Liver (tissue), 9 donors: Measurements from ENCODE around the gene DLL4. TPM values are rescaled to one million over a fixed set of nuclear protein-coding genes. Genes with fewer than 3 reads are reported as not detected.

ENCODE experiments used
- DNase-seq: peaks from one replicate; pipeline ENCODE4 v3.0.0-alpha.2; 2017; ENCODE audit warnings: low spot score
- H3K27ac ChIP-seq, 2 donors: one replicate each; pipeline ENCODE4 v1.7.0; 2013; ENCODE audit warnings: inconsistent platforms in 2 of 2, low read length in 2 of 2, control low read depth in 1 of 2, low read depth in 1 of 2, mild to moderate bottlenecking in 1 of 2
- H3K27me3 ChIP-seq, 4 donors: one replicate each; pipeline versions ENCODE4 v1.6.1 to v1.7.0; 2013; ENCODE audit warnings: low read length in 3 of 4, inconsistent platforms in 1 of 4, mild to moderate bottlenecking in 1 of 4, moderate library complexity in 1 of 4; ENCODE audit not compliant: control insufficient read depth in 4 of 4, insufficient read depth in 4 of 4
- H3K36me3 ChIP-seq, 4 donors: one replicate each; pipeline versions ENCODE4 v1.6.1 to v1.7.0; 2013; ENCODE audit warnings: low read length in 3 of 4, mild to moderate bottlenecking in 3 of 4, low read depth in 1 of 4, moderate library complexity in 1 of 4; ENCODE audit not compliant: control insufficient read depth in 4 of 4, insufficient read depth in 3 of 4
- H3K4me1 ChIP-seq, 4 donors: one replicate each; pipeline versions ENCODE4 v1.6.1 to v1.7.0; 2013; ENCODE audit warnings: low read length in 3 of 4, mild to moderate bottlenecking in 3 of 4, moderate library complexity in 1 of 4; ENCODE audit not compliant: control insufficient read depth in 4 of 4, insufficient read depth in 4 of 4
- H3K4me3 ChIP-seq, 3 donors: one replicate each; pipeline versions ENCODE4 v1.6.1 to v1.7.0; 2013; ENCODE audit warnings: low read length in 3 of 3, control low read depth in 1 of 3, low read depth in 1 of 3, mild to moderate bottlenecking in 1 of 3
- H3K9ac ChIP-seq, 2 donors: one replicate each; pipeline ENCODE4 v1.7.0; 2013; ENCODE audit warnings: low read length in 2 of 2, mild to moderate bottlenecking in 2 of 2, moderate library complexity in 2 of 2, control low read depth in 1 of 2, low read depth in 1 of 2
- H3K9me3 ChIP-seq, 4 donors: one replicate each; pipeline versions ENCODE4 v1.6.1 to v1.7.0; 2013; ENCODE audit warnings: low read length in 3 of 4; ENCODE audit not compliant: control insufficient read depth in 4 of 4
- EGR1 ChIP-seq, 2 donors: IDR thresholded peaks; 2 replicates each; pipeline ENCODE4 v1.6.1; 2016 to 2018; ENCODE audit warnings: antibody characterized with exemption in 2 of 2, low read depth in 2 of 2
- FOXA1 ChIP-seq: IDR thresholded peaks from 2 replicates; pipeline ENCODE4 v1.6.1; 2016; ENCODE audit warnings: antibody characterized with exemption
- FOXA2 ChIP-seq: IDR thresholded peaks from 2 replicates; pipeline ENCODE4 v1.6.1; 2016; ENCODE audit warnings: antibody characterized with exemption
- GABPA ChIP-seq, 2 donors: IDR thresholded peaks in 1 of 2; conservative IDR thresholded peaks in 1 of 2; 2 replicates each; pipeline ENCODE4 v1.6.1; 2016; ENCODE audit warnings: antibody characterized with exemption in 2 of 2, mild to moderate bottlenecking in 1 of 2, moderate library complexity in 1 of 2
- HNF4A ChIP-seq, 2 donors: conservative IDR thresholded peaks; 2 replicates each; pipeline ENCODE4 v1.6.1; 2016; ENCODE audit warnings: antibody characterized with exemption in 2 of 2, mild to moderate bottlenecking in 2 of 2
- HNF4G ChIP-seq: IDR thresholded peaks from 2 replicates; pipeline ENCODE4 v1.6.1; 2016; ENCODE audit warnings: antibody characterized with exemption
- JUND ChIP-seq, 2 donors: IDR thresholded peaks; 2 replicates each; pipeline ENCODE4 v1.6.1; 2016; ENCODE audit warnings: antibody characterized with exemption in 2 of 2
- NR2F2 ChIP-seq: IDR thresholded peaks from 2 replicates; pipeline ENCODE4 v1.6.1; 2016; ENCODE audit warnings: antibody characterized with exemption
- RAD21 ChIP-seq, 2 donors: IDR thresholded peaks; 2 replicates each; pipeline ENCODE4 v1.6.1; 2016; ENCODE audit warnings: antibody characterized with exemption in 2 of 2, mild to moderate bottlenecking in 2 of 2
- REST ChIP-seq: IDR thresholded peaks from 2 replicates; pipeline ENCODE4 v1.6.1; 2016; ENCODE audit warnings: antibody characterized with exemption, mild to moderate bottlenecking
- RXRA ChIP-seq, 2 donors: IDR thresholded peaks; 2 replicates each; pipeline ENCODE4 v1.6.1; 2017 to 2018; ENCODE audit warnings: antibody characterized with exemption in 2 of 2, mild to moderate bottlenecking in 1 of 2
- TAF1 ChIP-seq: conservative IDR thresholded peaks from 2 replicates; pipeline ENCODE4 v1.6.1; 2016; ENCODE audit warnings: antibody characterized with exemption, mild to moderate bottlenecking
- YY1 ChIP-seq: IDR thresholded peaks from 2 replicates; pipeline ENCODE4 v1.6.1; 2016; ENCODE audit warnings: antibody characterized with exemption, mild to moderate bottlenecking
- WGBS: extraction: QIAGEN DNeasy Blood & Tissue Kit; methylation state at CpG from one replicate; pipeline ENCODE4 v1.1.7; 2013; 5-methylcytosine and 5-hydroxymethylcytosine counted together
- polyA plus RNA-seq, 2 donors: library from polyadenylated mRNA; stranded (reverse) in 1 of 2; unstranded in 1 of 2; fragments of 200-250 nt in 1 of 2; fragments of >200 nt in 1 of 2; fragmentation: Nextera tagmentation in 1 of 2; extraction: Ambion mirVana in 1 of 2; gene quantifications; one replicate each; pipeline versions ENCODE4 v1.2.1 to v1.2.3, GENCODE V29; 2013 to 2015
- total RNA-seq, 2 donors: library from RNA; depleted of rRNA; stranded (reverse); fragments of >200 nt; gene quantifications; one replicate each; pipeline ENCODE4 v1.2.3, GENCODE V29; 2014
- TF ChIP-seq, protein P1 (sequence below): fragments of 150-350 bp; IDR thresholded peaks from 2 replicates; pipeline ENCODE4 v1.5.1; 2017; ENCODE audit warnings: improper control_type of control experiment, low read depth, low read length; ENCODE audit not compliant: missing input control
- TF ChIP-seq, protein P2 (sequence below): IDR thresholded peaks from 2 replicates; pipeline ENCODE4 v1.6.1; 2016; ENCODE audit warnings: antibody characterized with exemption
- TF ChIP-seq, protein P3 (sequence below): IDR thresholded peaks from 2 replicates; pipeline ENCODE4 v1.6.1; 2016; ENCODE audit warnings: antibody characterized with exemption
- TF ChIP-seq, protein P4 (sequence below): IDR thresholded peaks from 2 replicates; pipeline ENCODE4 v1.6.1; 2016; ENCODE audit warnings: antibody characterized with exemption
- donor health status: healthy.
- donor health status: healthy.
- donor health status: healthy.
- donor health status: healthy.
- donor health status: healthy.

Gene DLL4
- total and polyA plus RNA-seq, 4 donors, result 2.1 to 3.8 (median 3.0) TPM

DNA sequence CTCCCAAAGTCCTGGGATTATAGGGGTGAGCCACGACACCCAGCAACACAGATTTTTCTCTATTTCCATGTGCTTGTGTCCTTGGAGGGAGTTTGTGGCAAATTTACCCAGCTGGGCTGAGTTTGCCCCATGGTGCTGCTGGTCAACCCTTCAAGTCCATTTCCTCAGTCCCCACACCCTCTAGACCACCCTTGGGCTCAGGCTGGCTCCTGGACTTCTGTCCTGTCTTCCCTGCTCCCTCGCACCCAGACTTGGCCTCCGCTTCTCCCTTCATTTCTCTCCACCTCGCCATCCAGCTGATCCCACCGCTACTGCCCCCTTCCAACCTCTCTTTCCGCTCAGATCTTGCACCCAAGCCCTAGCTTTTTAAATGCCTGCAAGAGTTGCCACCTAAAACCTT is 47.8 kb upstream of the DLL4 start (continued):
- TF ChIP-seq REST (no peak), EGR1 (IDR thresholded peaks at IDR 0.05; ENCODE audit: low read depth in 2 of 2) (no peak), JUND (IDR thresholded peaks at IDR 0.05) (no peak), TAF1 (no peak), FOXA1 (no peak), FOXA2 (no peak), RAD21 (IDR thresholded peaks at IDR 0.05) (no peak), NR2F2 (no peak)
- TF ChIP-seq, protein P1, sequence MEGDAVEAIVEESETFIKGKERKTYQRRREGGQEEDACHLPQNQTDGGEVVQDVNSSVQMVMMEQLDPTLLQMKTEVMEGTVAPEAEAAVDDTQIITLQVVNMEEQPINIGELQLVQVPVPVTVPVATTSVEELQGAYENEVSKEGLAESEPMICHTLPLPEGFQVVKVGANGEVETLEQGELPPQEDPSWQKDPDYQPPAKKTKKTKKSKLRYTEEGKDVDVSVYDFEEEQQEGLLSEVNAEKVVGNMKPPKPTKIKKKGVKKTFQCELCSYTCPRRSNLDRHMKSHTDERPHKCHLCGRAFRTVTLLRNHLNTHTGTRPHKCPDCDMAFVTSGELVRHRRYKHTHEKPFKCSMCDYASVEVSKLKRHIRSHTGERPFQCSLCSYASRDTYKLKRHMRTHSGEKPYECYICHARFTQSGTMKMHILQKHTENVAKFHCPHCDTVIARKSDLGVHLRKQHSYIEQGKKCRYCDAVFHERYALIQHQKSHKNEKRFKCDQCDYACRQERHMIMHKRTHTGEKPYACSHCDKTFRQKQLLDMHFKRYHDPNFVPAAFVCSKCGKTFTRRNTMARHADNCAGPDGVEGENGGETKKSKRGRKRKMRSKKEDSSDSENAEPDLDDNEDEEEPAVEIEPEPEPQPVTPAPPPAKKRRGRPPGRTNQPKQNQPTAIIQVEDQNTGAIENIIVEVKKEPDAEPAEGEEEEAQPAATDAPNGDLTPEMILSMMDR, result no peak

- no peak overlapping the region for H3K9ac ChIP-seq
- TF ChIP-seq JUND (IDR thresholded peaks at IDR 0.05), result no peak
- TF ChIP-seq YY1, result no peak
- TF ChIP-seq TAF1, result no peak
- TF ChIP-seq EGR1 (IDR thresholded peaks at IDR 0.05; ENCODE audit: low read depth in 2 of 2), result no peak
- TF ChIP-seq, protein P2, sequence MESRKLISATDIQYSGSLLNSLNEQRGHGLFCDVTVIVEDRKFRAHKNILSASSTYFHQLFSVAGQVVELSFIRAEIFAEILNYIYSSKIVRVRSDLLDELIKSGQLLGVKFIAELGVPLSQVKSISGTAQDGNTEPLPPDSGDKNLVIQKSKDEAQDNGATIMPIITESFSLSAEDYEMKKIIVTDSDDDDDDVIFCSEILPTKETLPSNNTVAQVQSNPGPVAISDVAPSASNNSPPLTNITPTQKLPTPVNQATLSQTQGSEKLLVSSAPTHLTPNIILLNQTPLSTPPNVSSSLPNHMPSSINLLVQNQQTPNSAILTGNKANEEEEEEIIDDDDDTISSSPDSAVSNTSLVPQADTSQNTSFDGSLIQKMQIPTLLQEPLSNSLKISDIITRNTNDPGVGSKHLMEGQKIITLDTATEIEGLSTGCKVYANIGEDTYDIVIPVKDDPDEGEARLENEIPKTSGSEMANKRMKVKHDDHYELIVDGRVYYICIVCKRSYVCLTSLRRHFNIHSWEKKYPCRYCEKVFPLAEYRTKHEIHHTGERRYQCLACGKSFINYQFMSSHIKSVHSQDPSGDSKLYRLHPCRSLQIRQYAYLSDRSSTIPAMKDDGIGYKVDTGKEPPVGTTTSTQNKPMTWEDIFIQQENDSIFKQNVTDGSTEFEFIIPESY, result no peak
- TF ChIP-seq FOXA1, result no peak
- TF ChIP-seq HNF4A (conservative IDR thresholded peaks at IDR 0.05), result no peak
- TF ChIP-seq RXRA (IDR thresholded peaks at IDR 0.05), result no peak
- TF ChIP-seq, protein P3, sequence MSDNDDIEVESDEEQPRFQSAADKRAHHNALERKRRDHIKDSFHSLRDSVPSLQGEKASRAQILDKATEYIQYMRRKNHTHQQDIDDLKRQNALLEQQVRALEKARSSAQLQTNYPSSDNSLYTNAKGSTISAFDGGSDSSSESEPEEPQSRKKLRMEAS, result no peak
- 79% methylated on average over 1 of the region's 1 CpG for WGBS
- no peaks in the 10 kb centered on the region for H3K36me3 ChIP-seq
- DNase-seq, result no peak
- no peak overlapping the region for H3K27ac ChIP-seq
- H3K27me3 ChIP-seq, result no peaks in the 10 kb centered on the region
- H3K4me1 ChIP-seq, result no peaks in the 10 kb centered on the region
- no peak overlapping the region for H3K4me3 ChIP-seq
- H3K9me3 ChIP-seq, result no peaks in the 10 kb centered on the region
Measured at GRCh38 chr15:40886586-40886985, 42.6 kb upstream of the DLL4 start.

- Histone ChIP-seq H3K36me3 (no peaks in the 10 kb centered on the region), H3K9me3 (no peaks in the 10 kb centered on the region), H3K27ac (no peak overlapping the region), H3K4me3 (no peak overlapping the region), H3K9ac (no peak overlapping the region), H3K4me1 (peaks cover 0 to 14% (median 6%) of the 10 kb centered on the region in 4 donors), H3K27me3 (no peaks in the 10 kb centered on the region)
- no peak for TF ChIP-seq EGR1 (IDR thresholded peaks at IDR 0.05; ENCODE audit: low read depth in 2 of 2)
- no peak for TF ChIP-seq YY1
- TF ChIP-seq HNF4A (conservative IDR thresholded peaks at IDR 0.05), result no peak
- no peak for TF ChIP-seq JUND (IDR thresholded peaks at IDR 0.05)
- no peak for TF ChIP-seq RXRA (IDR thresholded peaks at IDR 0.05)
- TF ChIP-seq, protein P1, result no peak
- TF ChIP-seq, protein P2, result no peak
- TF ChIP-seq HNF4G, result no peak
- TF ChIP-seq, protein P4, sequence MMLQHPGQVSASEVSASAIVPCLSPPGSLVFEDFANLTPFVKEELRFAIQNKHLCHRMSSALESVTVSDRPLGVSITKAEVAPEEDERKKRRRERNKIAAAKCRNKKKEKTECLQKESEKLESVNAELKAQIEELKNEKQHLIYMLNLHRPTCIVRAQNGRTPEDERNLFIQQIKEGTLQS, result no peak
- no peak for TF ChIP-seq NR2F2
- no peak for TF ChIP-seq TAF1
- TF ChIP-seq FOXA1, result no peak
- no peak for TF ChIP-seq GABPA (IDR thresholded peaks at IDR 0.05 in 1 of 2, conservative IDR thresholded peaks at IDR 0.05 in 1 of 2)
- DNase-seq, result no peak
Measured at GRCh38 chr15:40889112-40889511, 40.0 kb upstream of the DLL4 start.
